GM12878 (cell line): Measurements from ENCODE around the gene DPPA3. TPM values are rescaled to one million over a fixed set of nuclear protein-coding genes. Genes with fewer than 3 reads are reported as not detected.

Experiments
- ATAC-seq: fragments of 200-7000 bp; cut with Tn5 transposase; 3 replicates; pipeline ENCODE4 v1.9.1; 2020; ENCODE audit warnings: mild to moderate bottlenecking, moderate library complexity
- Bru-seq: library from RNA; stranded (reverse); fragments of 400-500 nt; gene quantifications from one replicate; lab custom pipeline; 2021; lab: Mats Ljungman, UMichigan
- BruChase-seq, 2 experiments: library from RNA; stranded (reverse); fragments of 400-500 nt; gene quantifications; one replicate each; lab custom pipeline; 2021; lab: Mats Ljungman, UMichigan
- BruUV-seq: library from RNA; stranded (reverse); fragments of 400-500 nt; replicated peaks from 2 replicates; lab custom pipeline; 2021; lab: Mats Ljungman, UMichigan
- CTCF ChIA-PET: fragments of 300-600 bp; sonication (Branson Sonifier 250); formaldehyde crosslinking; extraction: SDS; loops from one replicate; lab custom pipeline; 2021; ENCODE audit warnings: inconsistent platforms; lab: Yijun Ruan, JAX
- POLR2A ChIA-PET: fragments of 350-600 bp; formaldehyde crosslinking; extraction: SDS; loops from one replicate; lab custom pipeline; 2021; ENCODE audit warnings: inconsistent platforms; lab: Charles Lee
- RAD21 ChIA-PET: fragments of 300-600 bp; sonication (Branson Sonifier 250); formaldehyde crosslinking; loops from one replicate; lab custom pipeline; 2023; ENCODE audit warnings: antibody characterized with exemption; ENCODE audit not compliant: unreplicated experiment; lab: Charles Lee
- SMC1A ChIA-PET: fragments of 300-600 bp; sonication (Branson Sonifier 250); formaldehyde crosslinking; loops from one replicate; lab custom pipeline; 2023; ENCODE audit not compliant: unreplicated experiment, uncharacterized antibody; lab: Charles Lee
- DNase-seq: peaks from one replicate; pipeline ENCODE4 v3.0.0-alpha.2; 2011; ENCODE audit warnings: low read depth, low spot score
- FAIRE-seq: peaks from 3 replicates; lab custom pipeline; 2011; peaks lifted over from hg19 to GRCh38; lab: Jason Lieb, UNC
- H2AFZ ChIP-seq: 2 replicates; pipeline ENCODE4 v1.6.0; 2011; ENCODE audit warnings: low read depth, low read length, control low read depth; ENCODE audit not compliant: control insufficient read depth
- H3K27ac ChIP-seq: 2 replicates; pipeline ENCODE4 v1.5.1; 2011; ENCODE audit warnings: control low read depth; ENCODE audit not compliant: control insufficient read depth, insufficient read depth
- H3K27me3 ChIP-seq, 2 experiments: replicated peaks in 1 of 2; 2 replicates each; pipeline versions ENCODE4 v1.6.0 to v1.6.1; 2011; ENCODE audit warnings: low read length in 1 of 2; ENCODE audit not compliant: control insufficient read depth in 2 of 2, insufficient read depth in 2 of 2
- H3K36me3 ChIP-seq, 2 experiments: 2 replicates each; pipeline ENCODE4 v1.5.1; 2011; ENCODE audit warnings: low read length in 1 of 2; ENCODE audit not compliant: control insufficient read depth in 2 of 2, insufficient read depth in 2 of 2
- H3K4me1 ChIP-seq: 2 replicates; pipeline ENCODE4 v1.6.1; 2011; ENCODE audit warnings: mild to moderate bottlenecking, low read length, moderate library complexity, mixed read lengths; ENCODE audit not compliant: control insufficient read depth, insufficient read depth
- H3K4me2 ChIP-seq: 2 replicates; pipeline ENCODE4 v1.6.0; 2011; ENCODE audit warnings: control low read depth; ENCODE audit not compliant: control insufficient read depth, insufficient read depth
- H3K4me3 ChIP-seq: fragments of 200-600 bp; sonication (generic); 2 replicates; pipeline ENCODE4 v1.5.1; 2016
- H3K79me2 ChIP-seq: 2 replicates; pipeline ENCODE4 v1.6.0; 2011; ENCODE audit warnings: low read length; ENCODE audit not compliant: control insufficient read depth, insufficient read depth
- H3K9ac ChIP-seq: 2 replicates; pipeline ENCODE4 v1.8.0; 2011; ENCODE audit warnings: low read length, control low read depth, mixed read lengths; ENCODE audit not compliant: control insufficient read depth, insufficient read depth
- H3K9me3 ChIP-seq: replicated peaks from 3 replicates; pipeline ENCODE4 v1.5.1; 2011; ENCODE audit warnings: mild to moderate bottlenecking, low read length; ENCODE audit not compliant: control insufficient read depth, insufficient read depth
- H4K20me1 ChIP-seq: 2 replicates; pipeline ENCODE4 v1.6.0; 2011; ENCODE audit not compliant: control insufficient read depth, insufficient read depth
- ETV6 ChIP-seq, 2 experiments: fragments of 450-650 bp in 1 of 2; IDR thresholded peaks in 1 of 2; conservative IDR thresholded peaks in 1 of 2; 2 replicates each; pipeline ENCODE4 v1.6.1; 2014; ENCODE audit warnings: antibody characterized with exemption in 1 of 2, borderline replicate concordance in 1 of 2, low read depth in 1 of 2, mild to moderate bottlenecking in 1 of 2, moderate library complexity in 1 of 2
- HDAC6 ChIP-seq: fragments of 200-600 bp; sonication (generic); IDR thresholded peaks from one replicate; pipeline ENCODE4 v1.8.0; 2017; ENCODE audit warnings: antibody characterized with exemption; ENCODE audit not compliant: unreplicated experiment
- IKZF2 ChIP-seq, 2 experiments: fragments of 450-650 bp; IDR thresholded peaks; 2 replicates each; pipeline ENCODE4 v1.6.1; 2017; ENCODE audit warnings: mild to moderate bottlenecking in 2 of 2, moderate library complexity in 2 of 2
- MYC ChIP-seq: IDR thresholded peaks from 2 replicates; pipeline ENCODE4 v1.6.1; 2011; ENCODE audit warnings: mild to moderate bottlenecking, low read length, moderate library complexity, inconsistent platforms; ENCODE audit not compliant: insufficient read depth, insufficient replicate concordance, insufficient read length, severe bottlenecking
- WGBS: methylation state at CpG from one replicate; pipeline ENCODE4 v1.1.6; 2016; ENCODE audit warnings: low lambda C conversion rate; ENCODE audit not compliant: insufficient replicate concordance, insufficient coverage; ENCODE audit errors: missing lambda C conversion rate; 5-methylcytosine and 5-hydroxymethylcytosine counted together
- in situ Hi-C: fragments of 300-500 bp; cut with MboI; formaldehyde crosslinking; loops from 9 replicates; pipeline ENCODE4 v1.14.3; 2018; ENCODE audit warnings: mixed read lengths
- intact Hi-C: fragments of 100-400 bp; cut with micrococcal nuclease; formaldehyde crosslinking; loops from one replicate; pipeline ENCODE4 v1.14.2; 2022; ENCODE audit not compliant: unreplicated experiment
- long read RNA-seq, 2 experiments: library from polyadenylated mRNA; unstranded; transcript quantifications; one replicate each; pipeline ENCODE4 v2.0.0, GENCODE V29; 2019 to 2020
- polyA minus RNA-seq, 3 experiments: library from RNA; depleted of rRNA, polyadenylated mRNA; stranded (reverse); fragments of >200 nt; gene quantifications; 2 replicates each; pipeline ENCODE4 v1.2.3, GENCODE V29; 2011
- polyA plus RNA-seq, 11 experiments: library from polyadenylated mRNA; depleted of rRNA in 4 of 11; unstranded in 6 of 11; stranded (reverse) in 5 of 11; fragments of >200 nt; fragmentation: Nextera tagmentation in 4 of 11; fragmentation: Illumina TruSeq in 1 of 11; extraction: Ambion mirVana in 4 of 11; extraction: Trizol in 1 of 11; gene quantifications; 1 replicate in 1 of 11; 2 replicates in 10 of 11; pipeline versions ENCODE4 v1.2.1 to v1.2.3, GENCODE V29; 2011 to 2016; ENCODE audit warnings: inconsistent platforms in 2 of 11, missing spikeins in 2 of 11, low read depth in 1 of 11
- total RNA-seq, 4 experiments: library from RNA; depleted of rRNA in 3 of 4; stranded (reverse); fragments of >200 nt in 3 of 4; fragmentation: Illumina TruSeq in 1 of 4; extraction: Trizol in 1 of 4; gene quantifications; 2 replicates each; pipeline versions ENCODE4 v1.2.1 to v1.2.3, GENCODE V29; 2013 to 2021

DPPA3 gene
- total RNA-seq (2013; cell fraction: nucleolus; rRNA removed): not detected in 2 replicates
- not detected in 2 replicates for total RNA-seq (2014; rRNA removed)
- total RNA-seq (2014; rRNA removed; fragmentation: Illumina TruSeq; extraction: Trizol): not detected in 2 replicates
- total RNA-seq (2021): not detected in 2 replicates
- polyA plus RNA-seq (2011; ENCODE audit: low read depth): not detected
- polyA plus RNA-seq (2011; rRNA removed): 0.07 TPM in 1 of 2 replicates, not detected in the other
- polyA plus RNA-seq (2011; cell fraction: cytosol; rRNA removed): not detected in 2 replicates
- not detected in 2 replicates for polyA plus RNA-seq (2011; cell fraction: nucleus; rRNA removed)
- not detected in 2 replicates for polyA plus RNA-seq (2012)
- polyA plus RNA-seq (2014; fragmentation: Illumina TruSeq; extraction: Trizol): not detected in 2 replicates
- under 1 TPM in 1 of 2 experiments, not detected in 1; 0.05 TPM for polyA plus RNA-seq (2014; fragmentation: Nextera tagmentation; extraction: Ambion mirVana)
- polyA plus RNA-seq (2014; rRNA removed): not detected in 2 replicates
- not detected for polyA plus RNA-seq (2016; fragmentation: Nextera tagmentation; extraction: Ambion mirVana)
- not detected in 2 replicates for polyA minus RNA-seq (2011; rRNA and poly(A)+ RNA removed)
- not detected in 2 replicates for polyA minus RNA-seq (2011; cell fraction: cytosol; rRNA and poly(A)+ RNA removed)
- polyA minus RNA-seq (2011; cell fraction: nucleus; rRNA and poly(A)+ RNA removed): not detected in 2 replicates
- not detected for Bru-seq, nascent RNA
- not detected for BruChase-seq, experiment 1, labeled RNA remaining after a 6-hour chase
- not detected for BruChase-seq, experiment 2, labeled RNA remaining after a 2-hour chase
- long read RNA-seq, experiment 1: 0 reads
- long read RNA-seq, experiment 2: 0 reads

DNA sequence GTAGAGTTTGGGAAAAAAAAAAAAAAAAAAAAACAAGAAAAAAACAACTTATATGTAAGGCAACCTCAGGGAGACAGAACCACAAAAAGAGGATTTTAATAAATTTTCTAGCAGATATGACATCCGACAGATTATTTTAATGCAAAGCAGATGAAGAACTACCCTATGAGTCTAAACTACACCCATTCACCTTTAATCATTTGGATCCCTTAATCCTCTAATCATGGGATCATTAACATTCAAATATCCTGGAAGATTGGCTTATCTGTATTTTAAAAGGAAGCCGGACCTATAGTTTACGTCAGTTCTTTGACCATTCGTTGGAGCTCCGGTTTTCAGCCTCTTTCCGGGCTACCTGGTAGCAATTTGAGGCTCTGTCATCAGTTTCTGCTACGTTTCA is at the start of gene DPPA3:
DPPA3 (plus strand) TSS at position 301 of the 400 bp plus-strand sequence. CDS start 138 bp downstream, outside the sequence.
- SMC1A ChIA-PET: no interaction called here
- no TSS peak for BruUV-seq
- Histone ChIP-seq H3K4me3 (no peak within 1 kb of the TSS), H3K9me3 (no peaks in the 10 kb centered on the region), H3K9ac (no peak within 1 kb of the TSS), H3K27me3 (no peaks in the 10 kb centered on the region), H3K27ac (no peak within 1 kb of the TSS), H3K4me1 (no peaks in the 10 kb centered on the region), H3K79me2 (no peaks in the 10 kb centered on the region), H4K20me1 (no peaks in the 10 kb centered on the region), H3K36me3 (no peaks in the 10 kb centered on the region), H3K4me2 (no peak within 1 kb of the TSS), H2AFZ (no peak within 1 kb of the TSS)
- intact Hi-C loops (no loop called here), in situ Hi-C loops (no loop called here)
- RAD21 ChIA-PET: no interaction called here
- 39% methylated on average over 7 of the region's 7 CpGs for WGBS
- POLR2A ChIA-PET: no interaction called here
- DNase-seq: no peak
- no peak for ATAC-seq
- FAIRE-seq: no peak
- CTCF ChIA-PET: no interaction called here
- TF ChIP-seq MYC (no peak), IKZF2 (IDR thresholded peaks at IDR 0.05) (no peak), ETV6 (conservative IDR thresholded peaks at IDR 0.05 in 1 of 2, IDR thresholded peaks at IDR 0.05 in 1 of 2; ENCODE audit: borderline replicate concordance in 1 of 2, low read depth in 1 of 2) (no peak), HDAC6 (no peak)
